Occipital lobe (tissue), 2 donors: ENCODE measurements around the gene TRMT10C. TPM values are rescaled to one million over a fixed set of nuclear protein-coding genes. Genes with fewer than 3 reads are reported as not detected.
"Not testable (repeated sequence)": the region's sequence is repeated elsewhere in the genome, so short reads cannot be mapped to it uniquely, and the experiment has no call there.

Experiments
- DNase-seq: peaks from one replicate; lab custom pipeline; 2025; lab: John Stamatoyannopoulos, UW
- total RNA-seq: library from RNA; depleted of rRNA; stranded (reverse); fragments of >200 nt; gene quantifications from one replicate; pipeline ENCODE4 v1.2.3, GENCODE V29; 2014

The TRMT10C gene
- total RNA-seq, 1 donor from 2014 or later, result 58.5 TPM

GRCh38 chr3:101548527-101549105 is 13.1 kb upstream of the TRMT10C start:
- no peak for DNase-seq

DNA sequence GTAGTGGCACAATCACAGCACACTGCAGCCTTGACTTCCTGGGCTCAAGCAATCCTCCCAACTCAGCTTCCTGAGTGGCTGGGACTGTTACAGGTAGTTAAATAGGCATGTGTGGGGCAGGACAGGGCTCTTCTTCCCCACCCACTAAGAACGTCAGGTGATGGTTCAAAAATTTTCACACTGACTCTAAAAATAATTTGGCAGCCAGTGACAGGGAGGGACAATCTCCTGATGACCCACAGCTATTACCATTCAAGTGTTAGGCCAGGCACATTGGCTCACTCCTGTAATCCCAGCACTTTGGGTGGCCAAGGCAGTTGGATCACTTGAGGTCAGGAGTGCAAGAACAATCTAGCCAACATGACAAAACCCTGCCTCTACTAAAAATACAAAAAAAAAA is 12.2 kb upstream of the TRMT10C start:
- DNase-seq, result no peak

GRCh38 chr3:101551359-101552081 is 10.1 kb upstream of the TRMT10C start:
- DNase-seq, result not testable (repeated sequence)

DNA sequence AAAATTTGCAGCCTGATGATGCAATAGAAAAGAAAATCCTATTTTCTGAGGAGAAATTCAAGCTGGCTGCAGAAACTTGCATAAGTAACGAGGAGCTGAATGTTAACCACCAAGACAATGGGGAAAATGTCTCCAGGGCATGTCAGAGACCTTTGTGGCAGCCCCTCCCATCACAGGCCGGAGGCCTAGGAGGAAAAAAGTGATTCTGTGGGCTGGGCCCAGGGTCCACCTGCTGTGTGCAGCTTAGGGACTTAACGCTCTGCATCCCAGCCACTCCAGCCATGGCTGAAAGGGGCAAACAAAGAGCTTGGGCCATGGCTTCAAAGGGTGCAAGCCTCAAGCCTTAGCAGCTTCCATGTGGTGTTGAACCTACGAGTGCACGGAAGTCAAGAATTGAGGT is 8.3 kb upstream of the TRMT10C start:
- DNase-seq, result not testable (repeated sequence)

DNA sequence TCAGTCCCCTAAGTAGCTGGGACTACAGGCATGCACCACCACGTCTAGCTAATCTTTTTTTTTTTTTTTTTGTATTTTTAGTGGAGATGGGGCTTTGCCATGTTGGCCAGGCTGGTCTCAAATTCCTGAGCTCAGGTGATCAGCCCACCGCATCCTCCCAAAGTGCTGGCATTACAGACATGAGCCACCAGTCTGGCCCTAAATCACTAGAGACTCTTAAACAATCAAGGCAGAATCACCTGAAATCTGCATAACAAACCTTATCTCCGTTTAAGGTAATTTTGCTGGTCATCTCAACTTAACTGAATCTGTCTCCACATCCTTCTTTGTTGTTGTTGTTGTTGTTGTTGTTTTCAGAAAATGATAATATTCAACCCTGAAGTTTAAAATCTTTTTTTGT is 5.6 kb upstream of the TRMT10C start:
- DNase-seq, result no peak

DNA sequence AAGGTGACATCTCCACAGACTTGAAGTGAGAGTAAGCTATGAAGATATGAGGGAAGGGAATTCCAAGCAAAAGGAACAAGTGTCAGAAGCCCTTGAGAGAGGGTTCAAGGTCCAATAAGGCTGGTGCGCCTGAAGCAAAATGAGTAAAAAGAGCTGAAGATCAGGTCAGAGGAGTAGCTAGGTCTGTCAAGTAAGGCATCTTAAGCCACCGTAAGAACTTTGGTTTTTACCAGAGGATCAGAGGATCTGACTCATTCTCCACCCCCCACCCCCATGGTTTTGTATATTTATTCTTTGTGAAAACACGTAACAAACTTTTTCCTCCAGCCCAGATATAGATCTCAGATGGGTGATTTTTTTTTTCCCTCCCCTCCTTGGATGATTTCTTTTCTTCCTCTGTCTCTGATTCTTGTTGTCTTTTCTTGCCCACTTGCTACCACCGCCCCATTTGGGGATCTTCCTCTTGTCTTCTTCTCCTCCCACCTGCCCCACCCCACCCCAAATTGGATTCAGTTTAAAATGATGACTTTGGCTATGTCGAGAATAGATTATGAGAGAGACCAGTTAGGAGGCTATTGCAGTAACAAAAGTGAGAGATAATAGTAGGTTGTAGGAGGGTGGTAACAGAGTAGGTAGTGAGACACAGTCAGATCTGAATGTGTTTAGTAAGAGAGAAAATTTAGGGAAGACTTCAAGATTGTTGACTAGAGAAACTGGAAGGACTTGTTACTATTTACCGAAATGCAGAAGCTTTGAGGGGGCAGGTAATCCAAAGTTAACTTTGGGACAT is 6.1 kb downstream of the TRMT10C start:
- no peak for DNase-seq

DNA sequence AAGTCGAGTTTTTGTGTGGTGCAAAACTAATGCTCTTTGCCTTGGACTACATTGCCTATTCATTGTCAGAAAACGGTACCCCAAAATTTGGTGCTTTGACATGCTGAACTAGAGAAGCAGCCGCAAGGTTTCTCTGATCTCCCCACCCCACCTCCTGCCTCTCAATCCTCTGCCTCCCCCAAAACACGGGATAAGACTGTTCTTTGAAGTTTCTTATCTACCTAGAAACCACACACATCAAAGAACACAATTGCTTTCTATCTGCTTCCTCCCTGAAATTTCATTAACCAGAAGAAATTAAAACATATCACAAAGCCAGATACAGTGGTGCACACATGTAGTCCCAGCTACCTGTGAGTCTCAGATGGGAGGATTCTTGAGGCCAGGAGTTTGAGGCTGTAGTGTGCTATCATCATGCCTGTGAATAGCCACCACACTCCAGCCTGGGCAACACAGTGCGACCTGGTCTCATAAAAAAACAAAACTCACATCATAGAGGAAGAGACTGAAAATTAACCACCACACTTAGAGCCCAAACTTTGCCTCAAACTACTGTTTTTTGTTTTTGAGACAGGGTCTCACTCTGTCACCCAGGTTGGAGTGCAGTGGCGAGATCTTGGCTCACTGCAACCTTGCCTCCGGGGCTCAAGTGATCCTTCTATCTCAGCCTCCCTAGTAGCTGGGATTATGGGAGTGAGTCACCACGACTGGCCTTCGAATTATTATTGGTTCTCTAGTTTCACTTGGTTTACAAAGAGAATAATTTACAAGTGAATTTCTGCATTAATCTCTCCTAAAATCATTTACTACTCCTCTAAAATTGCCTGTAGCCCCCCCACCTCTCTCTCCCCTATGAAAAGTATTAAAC is 9.6 kb downstream of the TRMT10C start:
- DNase-seq, result no peak

DNA sequence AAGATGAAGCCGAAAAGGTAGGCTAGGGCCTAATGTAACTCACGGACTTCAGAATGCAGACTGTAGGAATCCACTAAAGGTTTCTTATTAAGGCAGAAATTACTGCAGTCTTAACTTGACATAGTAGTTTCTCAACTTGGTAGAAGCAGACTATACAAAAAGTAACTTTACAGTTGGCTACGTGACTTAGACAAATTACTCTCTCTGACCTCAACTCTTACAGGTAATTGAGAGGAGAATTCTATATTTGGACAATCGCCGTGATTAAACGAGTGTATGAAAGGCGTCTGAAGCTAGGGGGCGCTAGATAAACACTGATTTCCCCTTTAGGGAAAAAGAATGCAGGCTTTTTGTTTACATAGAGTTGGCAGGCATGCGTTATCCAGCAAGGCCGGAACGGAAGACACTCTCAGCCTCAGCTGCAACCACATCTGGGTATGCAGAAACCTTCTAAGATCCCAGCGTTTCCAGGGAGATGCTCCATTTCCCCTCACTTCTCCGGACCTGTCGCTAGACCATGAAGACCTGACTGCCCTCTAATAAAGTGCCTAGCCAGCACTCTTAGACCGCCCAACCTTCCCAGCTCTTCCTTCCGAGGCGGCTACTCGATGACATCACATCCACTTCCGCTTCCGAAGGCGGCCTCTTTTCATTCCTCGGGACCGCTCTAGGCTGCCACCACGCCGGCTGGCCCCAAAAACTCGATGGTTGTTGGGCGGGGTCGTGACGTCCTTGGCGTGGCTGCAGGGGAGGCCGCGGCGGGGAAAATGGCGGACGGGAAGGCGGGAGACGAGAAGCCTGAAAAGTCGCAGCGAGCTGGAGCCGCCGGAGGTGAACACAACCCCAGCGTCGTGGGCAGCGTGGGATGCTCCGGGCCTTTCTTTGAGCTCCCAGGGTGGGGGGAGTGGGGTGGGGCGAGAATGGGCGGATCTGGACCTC is 12.1 kb downstream of the TRMT10C start, which contains the start of gene PCNP:
Gene PCNP, plus strand, starts transcription at position 732 of the 939 bp plus-strand sequence. Its CDS starts 36 bp downstream, at position 768.
- peak; percentile 98 for DNase-seq

- peak; percentile 60 for DNase-seq
Observed at GRCh38 chr3:101574388-101575112, 12.9 kb downstream of the TRMT10C start.

- no peak for DNase-seq
Observed at GRCh38 chr3:101577286-101577685, 15.6 kb downstream of the TRMT10C start.

DNA sequence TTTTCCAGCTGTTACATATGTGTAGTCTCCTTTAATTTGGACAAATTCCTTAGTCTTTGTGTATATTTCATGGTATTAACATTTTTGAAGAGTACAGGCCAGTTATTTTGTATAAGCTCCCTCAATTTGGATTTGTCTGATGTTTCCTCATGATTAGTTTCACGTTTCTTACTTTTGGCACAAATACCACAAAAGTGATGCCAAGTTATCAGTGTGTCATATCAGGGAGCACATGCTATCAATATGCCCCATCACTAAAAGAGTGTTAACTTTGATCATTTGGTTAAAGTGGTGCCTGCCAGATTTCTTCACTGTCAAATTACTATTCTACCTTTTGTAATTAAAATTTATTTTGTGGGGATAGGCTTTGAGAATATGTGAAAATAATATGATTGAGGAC is 26.9 kb downstream of the TRMT10C start:
- DNase-seq, result no peak

- no peak for DNase-seq
Observed at GRCh38 chr3:101591071-101591470, 29.4 kb downstream of the TRMT10C start.

- DNase-seq, result no peak
Observed at GRCh38 chr3:101602731-101603130, 41.1 kb downstream of the TRMT10C start.

GRCh38 chr3:101603184-101603583 is 41.5 kb downstream of the TRMT10C start:
- no peak for DNase-seq

- DNase-seq, result not testable (repeated sequence)
Observed at GRCh38 chr3:101605398-101605797, 43.7 kb downstream of the TRMT10C start.

DNA sequence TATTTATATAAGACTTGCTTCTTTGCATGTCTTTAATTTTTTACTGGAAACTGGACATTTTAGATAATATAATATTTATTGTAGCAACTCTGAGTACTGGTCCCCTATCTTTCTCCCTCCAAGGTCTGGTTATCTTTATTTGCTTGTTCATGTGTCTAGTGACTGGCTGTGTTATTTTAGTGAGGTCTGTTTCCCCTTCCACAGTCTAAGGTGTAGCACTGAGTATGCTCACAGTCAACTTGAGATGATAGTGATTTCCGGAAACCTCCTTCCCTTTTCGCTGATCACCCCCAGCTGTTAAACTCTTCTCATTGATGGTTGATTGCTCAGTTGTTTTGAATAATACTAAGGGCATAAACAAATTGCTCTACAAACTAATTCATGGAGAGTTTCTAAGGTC is 49.4 kb downstream of the TRMT10C start:
- DNase-seq, result no peak

GRCh38 chr3:101613014-101613413 is 51.3 kb downstream of the TRMT10C start:
- DNase-seq, result not testable (repeated sequence)

- DNase-seq, result no peak
Observed at GRCh38 chr3:101615525-101615924, 53.9 kb downstream of the TRMT10C start.
